ENCODE data around the gene GALNS.
A peak's percentile ranks its signal among the peaks of the same experiment; 100 is the strongest.

Gene GALNS

GRCh38 chr16:88798772-88799455 is 57.8 kb downstream of the GALNS start:
- TF ChIP-seq CTCF (conservative IDR thresholded peaks at IDR 0.05; ENCODE audit: low read depth), result no peak
- no peak for DNase-seq (ENCODE audit: low spot score)
- peak overlapping the region; percentile 31 for H3K27ac ChIP-seq
- CTCF ChIA-PET, result interaction anchor here (0.5 kb wide), 1 partner anchor 55 kb away, joined by 3 read pairs; no protein-coding TSS in a partner anchor
- POLR2A ChIA-PET (ENCODE audit: low non-redundant PET), result no interaction called here

GRCh38 chr16:88798073-88798472 is 58.7 kb downstream of the GALNS start:
- no peak overlapping the region for H3K27ac ChIP-seq

GRCh38 chr16:88796278-88796677 is 60.5 kb downstream of the GALNS start:
- DNase-seq (ENCODE audit: low spot score), result no peak
- TF ChIP-seq CTCF (conservative IDR thresholded peaks at IDR 0.05; ENCODE audit: low read depth), result no peak
- ChIA-PET POLR2A (ENCODE audit: low non-redundant PET) (no interaction called here), CTCF (no interaction called here)
- no peak overlapping the region for H3K27ac ChIP-seq

More at GRCh38 chr16:88798073-88798472, 58.7 kb downstream of the GALNS start:
- POLR2A ChIA-PET (ENCODE audit: low non-redundant PET), result no interaction called here
- DNase-seq (ENCODE audit: low spot score), result no peak
- CTCF ChIA-PET, result interaction anchor here (0.6 to 1.0 kb wide), 3 partner anchors 15 to 269 kb away, joined by 3 to 4 read pairs (median 3); no protein-coding TSS in a partner anchor
- TF ChIP-seq CTCF (conservative IDR thresholded peaks at IDR 0.05; ENCODE audit: low read depth), result no peak

- no peak for TF ChIP-seq CTCF (conservative IDR thresholded peaks at IDR 0.05; ENCODE audit: low read depth)
- ChIA-PET POLR2A (ENCODE audit: low non-redundant PET) (interaction anchor here (0.6 kb wide), 1 partner anchor 8 kb away, joined by 3 read pairs; no protein-coding TSS in a partner anchor), CTCF (interaction anchor here (1.5 kb wide), 1 partner anchor 56 kb away, joined by 8 read pairs; no protein-coding TSS in a partner anchor)
- no peak for DNase-seq (ENCODE audit: low spot score)
- no peak overlapping the region for H3K27ac ChIP-seq
Measured at GRCh38 chr16:88793251-88793954, 63.3 kb downstream of the GALNS start.

- TF ChIP-seq CTCF (conservative IDR thresholded peaks at IDR 0.05; ENCODE audit: low read depth), result no peak
- ChIA-PET POLR2A (ENCODE audit: low non-redundant PET) (interaction anchor here (0.5 kb wide), 1 partner anchor 167 kb away, joined by 8 read pairs; no protein-coding TSS in a partner anchor), CTCF (no interaction called here)
- no peak for DNase-seq (ENCODE audit: low spot score)
- no peak overlapping the region for H3K27ac ChIP-seq
Measured at GRCh38 chr16:88792668-88793250, 64.0 kb downstream of the GALNS start.

- ChIA-PET CTCF (interaction anchor here (0.8 kb wide), 1 partner anchor 21 kb away, joined by 5 read pairs; no protein-coding TSS in a partner anchor), POLR2A (ENCODE audit: low non-redundant PET) (interaction anchor here (0.5 kb wide), 1 partner anchor 166 kb away, joined by 8 read pairs; no protein-coding TSS in a partner anchor)
- no peak for DNase-seq (ENCODE audit: low spot score)
- H3K27ac ChIP-seq, result no peak overlapping the region
- no peak for TF ChIP-seq CTCF (conservative IDR thresholded peaks at IDR 0.05; ENCODE audit: low read depth)
Measured at GRCh38 chr16:88792078-88792550, 64.6 kb downstream of the GALNS start.
